Measurements from ENCODE around the gene PCYT2. TPM values are rescaled to one million over a fixed set of nuclear protein-coding genes. Genes with fewer than 3 reads are reported as not detected.

The PCYT2 gene
- total RNA-seq, 1 experiment from 2014 or later = 31.4 TPM

DNA sequence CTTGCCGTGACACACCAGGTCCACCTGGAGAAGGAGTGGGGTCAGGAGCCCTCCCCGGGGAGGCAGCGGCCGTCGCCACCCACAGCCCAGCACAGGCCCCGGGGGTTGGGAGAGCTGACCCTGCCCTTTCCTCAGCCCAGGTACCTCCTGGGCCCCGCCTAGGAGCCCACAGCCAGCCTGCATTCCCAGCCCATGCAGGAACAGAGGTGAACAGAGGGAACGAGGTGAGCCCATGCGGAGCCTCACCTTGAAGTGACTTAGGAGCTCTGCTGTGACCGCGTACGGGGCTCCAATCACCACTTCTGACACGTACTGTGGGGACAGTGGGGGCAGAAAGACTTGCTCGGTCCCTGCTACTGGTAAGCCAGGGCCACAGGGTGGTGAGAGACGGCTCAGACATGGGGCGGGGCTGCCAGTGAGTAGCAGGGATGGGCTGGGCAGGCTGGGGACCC, 5.7 kb downstream of the PCYT2 start:
- no peaks in the 10 kb centered on the region; the same call in 1 of the 2 replicates for H3K36me3 Mint-ChIP-seq
- ATAC-seq = no peak
- no peaks in the 10 kb centered on the region for H3K9me3 Mint-ChIP-seq
- H3K27ac Mint-ChIP-seq = no peak overlapping the region
- no peak for DNase-seq (ENCODE audit: low spot score)
- ChIA-PET POLR2A (no interaction called here), CTCF (no interaction called here)
- TF ChIP-seq, protein P1, sequence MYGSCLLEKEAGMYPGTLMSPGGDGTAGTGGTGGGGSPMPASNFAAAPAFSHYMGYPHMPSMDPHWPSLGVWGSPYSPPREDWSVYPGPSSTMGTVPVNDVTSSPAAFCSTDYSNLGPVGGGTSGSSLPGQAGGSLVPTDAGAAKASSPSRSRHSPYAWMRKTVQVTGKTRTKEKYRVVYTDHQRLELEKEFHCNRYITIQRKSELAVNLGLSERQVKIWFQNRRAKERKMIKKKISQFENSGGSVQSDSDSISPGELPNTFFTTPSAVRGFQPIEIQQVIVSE (CRISPR knock-in tag; IDR thresholded peaks at IDR 0.05; ENCODE audit: borderline replicate concordance) = no peak
- TF ChIP-seq RELA (CRISPR knock-in tag; IDR thresholded peaks at IDR 0.05; ENCODE audit: borderline replicate concordance) (no peak), ZNF671 (CRISPR knock-in tag; IDR thresholded peaks at IDR 0.05) (no peak), ELF4 (CRISPR knock-in tag; IDR thresholded peaks at IDR 0.05; ENCODE audit: low read depth) (no peak), TCF7 (CRISPR knock-in tag; IDR thresholded peaks at IDR 0.05; ENCODE audit: low read depth) (no peak), ZNF121 (CRISPR knock-in tag; IDR thresholded peaks at IDR 0.05) (no peak), SP1 (CRISPR knock-in tag; conservative IDR thresholded peaks at IDR 0.05) (no peak), TEAD4 (CRISPR knock-in tag; IDR thresholded peaks at IDR 0.05) (no peak), OVOL2 (CRISPR knock-in tag; IDR thresholded peaks at IDR 0.05; ENCODE audit: borderline replicate concordance) (no peak), NFYB (CRISPR knock-in tag; conservative IDR thresholded peaks at IDR 0.05; ENCODE audit: low read depth) (no peak), NR3C1 (CRISPR knock-in tag; conservative IDR thresholded peaks at IDR 0.05; ENCODE audit: low read depth) (no peak), CREM (CRISPR knock-in tag; IDR thresholded peaks at IDR 0.05) (no peak), GTF2I (CRISPR knock-in tag; conservative IDR thresholded peaks at IDR 0.05) (no peak), GRHL2 (CRISPR knock-in tag; IDR thresholded peaks at IDR 0.05; ENCODE audit: insufficient replicate concordance, severe bottlenecking) (no peak), ZNF416 (CRISPR knock-in tag; IDR thresholded peaks at IDR 0.05) (no peak), SOX15 (CRISPR knock-in tag; IDR thresholded peaks at IDR 0.05) (no peak)
- TF ChIP-seq, protein P2, sequence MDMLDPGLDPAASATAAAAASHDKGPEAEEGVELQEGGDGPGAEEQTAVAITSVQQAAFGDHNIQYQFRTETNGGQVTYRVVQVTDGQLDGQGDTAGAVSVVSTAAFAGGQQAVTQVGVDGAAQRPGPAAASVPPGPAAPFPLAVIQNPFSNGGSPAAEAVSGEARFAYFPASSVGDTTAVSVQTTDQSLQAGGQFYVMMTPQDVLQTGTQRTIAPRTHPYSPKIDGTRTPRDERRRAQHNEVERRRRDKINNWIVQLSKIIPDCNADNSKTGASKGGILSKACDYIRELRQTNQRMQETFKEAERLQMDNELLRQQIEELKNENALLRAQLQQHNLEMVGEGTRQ (CRISPR knock-in tag; IDR thresholded peaks at IDR 0.05) = no peak
- TF ChIP-seq, protein P3, sequence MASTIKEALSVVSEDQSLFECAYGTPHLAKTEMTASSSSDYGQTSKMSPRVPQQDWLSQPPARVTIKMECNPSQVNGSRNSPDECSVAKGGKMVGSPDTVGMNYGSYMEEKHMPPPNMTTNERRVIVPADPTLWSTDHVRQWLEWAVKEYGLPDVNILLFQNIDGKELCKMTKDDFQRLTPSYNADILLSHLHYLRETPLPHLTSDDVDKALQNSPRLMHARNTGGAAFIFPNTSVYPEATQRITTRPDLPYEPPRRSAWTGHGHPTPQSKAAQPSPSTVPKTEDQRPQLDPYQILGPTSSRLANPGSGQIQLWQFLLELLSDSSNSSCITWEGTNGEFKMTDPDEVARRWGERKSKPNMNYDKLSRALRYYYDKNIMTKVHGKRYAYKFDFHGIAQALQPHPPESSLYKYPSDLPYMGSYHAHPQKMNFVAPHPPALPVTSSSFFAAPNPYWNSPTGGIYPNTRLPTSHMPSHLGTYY (CRISPR knock-in tag; IDR thresholded peaks at IDR 0.05) = no peak
- TF ChIP-seq, protein P4, sequence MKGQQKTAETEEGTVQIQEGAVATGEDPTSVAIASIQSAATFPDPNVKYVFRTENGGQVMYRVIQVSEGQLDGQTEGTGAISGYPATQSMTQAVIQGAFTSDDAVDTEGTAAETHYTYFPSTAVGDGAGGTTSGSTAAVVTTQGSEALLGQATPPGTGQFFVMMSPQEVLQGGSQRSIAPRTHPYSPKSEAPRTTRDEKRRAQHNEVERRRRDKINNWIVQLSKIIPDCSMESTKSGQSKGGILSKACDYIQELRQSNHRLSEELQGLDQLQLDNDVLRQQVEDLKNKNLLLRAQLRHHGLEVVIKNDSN (CRISPR knock-in tag; IDR thresholded peaks at IDR 0.05) = no peak
- TF ChIP-seq, protein P5, sequence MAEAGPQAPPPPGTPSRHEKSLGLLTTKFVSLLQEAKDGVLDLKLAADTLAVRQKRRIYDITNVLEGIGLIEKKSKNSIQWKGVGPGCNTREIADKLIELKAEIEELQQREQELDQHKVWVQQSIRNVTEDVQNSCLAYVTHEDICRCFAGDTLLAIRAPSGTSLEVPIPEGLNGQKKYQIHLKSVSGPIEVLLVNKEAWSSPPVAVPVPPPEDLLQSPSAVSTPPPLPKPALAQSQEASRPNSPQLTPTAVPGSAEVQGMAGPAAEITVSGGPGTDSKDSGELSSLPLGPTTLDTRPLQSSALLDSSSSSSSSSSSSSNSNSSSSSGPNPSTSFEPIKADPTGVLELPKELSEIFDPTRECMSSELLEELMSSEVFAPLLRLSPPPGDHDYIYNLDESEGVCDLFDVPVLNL (CRISPR knock-in tag; IDR thresholded peaks at IDR 0.05; ENCODE audit: borderline replicate concordance, low read depth) = no peak
- peaks cover 13% of the 10 kb centered on the region for H3K27me3 Mint-ChIP-seq (ENCODE audit: low read depth)
- H3K4me1 Mint-ChIP-seq = peaks cover 3% of the 10 kb centered on the region; the same call in 1 of the 2 replicates
- H3K4me3 Mint-ChIP-seq = no peak overlapping the region

DNA sequence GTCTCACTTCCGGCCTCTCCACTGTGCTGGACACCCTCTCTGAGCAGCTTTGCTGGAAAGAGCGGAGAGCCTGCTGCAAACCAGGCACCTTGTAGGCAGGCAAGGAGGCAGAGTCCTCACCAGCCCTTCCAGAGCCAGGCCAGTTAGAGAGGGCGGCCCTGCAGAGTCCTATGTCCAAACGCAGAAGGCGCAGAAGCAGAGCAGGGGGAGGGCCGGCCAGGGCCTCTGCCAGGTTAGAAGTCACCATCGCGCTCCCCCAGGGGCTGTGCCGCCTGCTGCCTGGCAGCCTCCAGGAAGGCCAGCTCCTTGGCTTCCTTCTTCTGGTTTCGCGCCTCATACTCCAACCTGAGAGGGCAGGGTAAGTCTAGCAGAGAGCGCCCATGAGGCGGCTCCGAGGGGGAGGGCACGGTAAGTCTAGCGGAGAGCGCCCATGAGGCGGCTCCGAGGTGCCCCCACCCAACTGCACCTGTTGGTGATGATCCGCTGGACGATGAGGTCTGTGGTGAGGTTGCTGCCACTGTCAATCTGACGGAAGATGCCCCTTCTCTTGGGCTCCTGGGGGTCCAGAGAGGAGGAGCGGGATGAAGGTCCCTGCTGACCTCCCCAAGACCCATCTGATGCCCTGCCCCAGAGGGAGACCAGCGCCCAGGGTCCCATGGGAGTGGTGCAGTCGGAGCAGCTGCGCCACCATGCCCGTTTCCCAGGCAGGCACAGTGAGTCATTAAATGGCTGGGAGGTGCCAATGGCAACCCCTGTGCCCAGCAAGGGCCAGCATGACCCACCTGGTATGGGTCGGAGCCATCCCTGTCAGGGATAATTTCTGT, 6.4 kb downstream of the PCYT2 start:
- H3K4me1 Mint-ChIP-seq = no peaks in the 10 kb centered on the region
- no peak for TF ChIP-seq NFYB (CRISPR knock-in tag; conservative IDR thresholded peaks at IDR 0.05; ENCODE audit: low read depth)
- TF ChIP-seq SP1 (CRISPR knock-in tag; conservative IDR thresholded peaks at IDR 0.05) = no peak
- TF ChIP-seq, protein P6, sequence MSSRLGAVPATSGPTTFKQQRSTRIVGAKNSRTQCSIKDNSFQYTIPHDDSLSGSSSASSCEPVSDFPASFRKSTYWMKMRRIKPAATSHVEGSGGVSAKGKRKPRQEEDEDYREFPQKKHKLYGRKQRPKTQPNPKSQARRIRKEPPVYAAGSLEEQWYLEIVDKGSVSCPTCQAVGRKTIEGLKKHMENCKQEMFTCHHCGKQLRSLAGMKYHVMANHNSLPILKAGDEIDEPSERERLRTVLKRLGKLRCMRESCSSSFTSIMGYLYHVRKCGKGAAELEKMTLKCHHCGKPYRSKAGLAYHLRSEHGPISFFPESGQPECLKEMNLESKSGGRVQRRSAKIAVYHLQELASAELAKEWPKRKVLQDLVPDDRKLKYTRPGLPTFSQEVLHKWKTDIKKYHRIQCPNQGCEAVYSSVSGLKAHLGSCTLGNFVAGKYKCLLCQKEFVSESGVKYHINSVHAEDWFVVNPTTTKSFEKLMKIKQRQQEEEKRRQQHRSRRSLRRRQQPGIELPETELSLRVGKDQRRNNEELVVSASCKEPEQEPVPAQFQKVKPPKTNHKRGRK (CRISPR knock-in tag; IDR thresholded peaks at IDR 0.05; ENCODE audit: borderline replicate concordance) = no peak
- TF ChIP-seq, protein P7, sequence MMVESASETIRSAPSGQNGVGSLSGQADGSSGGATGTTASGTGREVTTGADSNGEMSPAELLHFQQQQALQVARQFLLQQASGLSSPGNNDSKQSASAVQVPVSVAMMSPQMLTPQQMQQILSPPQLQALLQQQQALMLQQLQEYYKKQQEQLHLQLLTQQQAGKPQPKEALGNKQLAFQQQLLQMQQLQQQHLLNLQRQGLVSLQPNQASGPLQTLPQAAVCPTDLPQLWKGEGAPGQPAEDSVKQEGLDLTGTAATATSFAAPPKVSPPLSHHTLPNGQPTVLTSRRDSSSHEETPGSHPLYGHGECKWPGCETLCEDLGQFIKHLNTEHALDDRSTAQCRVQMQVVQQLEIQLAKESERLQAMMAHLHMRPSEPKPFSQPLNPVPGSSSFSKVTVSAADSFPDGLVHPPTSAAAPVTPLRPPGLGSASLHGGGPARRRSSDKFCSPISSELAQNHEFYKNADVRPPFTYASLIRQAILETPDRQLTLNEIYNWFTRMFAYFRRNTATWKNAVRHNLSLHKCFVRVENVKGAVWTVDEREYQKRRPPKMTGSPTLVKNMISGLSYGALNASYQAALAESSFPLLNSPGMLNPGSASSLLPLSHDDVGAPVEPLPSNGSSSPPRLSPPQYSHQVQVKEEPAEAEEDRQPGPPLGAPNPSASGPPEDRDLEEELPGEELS (CRISPR knock-in tag; IDR thresholded peaks at IDR 0.05) = no peak
- no peak for TF ChIP-seq ZNF121 (CRISPR knock-in tag; IDR thresholded peaks at IDR 0.05)
- no peak for TF ChIP-seq TEAD1 (CRISPR knock-in tag; IDR thresholded peaks at IDR 0.05)
- TF ChIP-seq, protein P8, sequence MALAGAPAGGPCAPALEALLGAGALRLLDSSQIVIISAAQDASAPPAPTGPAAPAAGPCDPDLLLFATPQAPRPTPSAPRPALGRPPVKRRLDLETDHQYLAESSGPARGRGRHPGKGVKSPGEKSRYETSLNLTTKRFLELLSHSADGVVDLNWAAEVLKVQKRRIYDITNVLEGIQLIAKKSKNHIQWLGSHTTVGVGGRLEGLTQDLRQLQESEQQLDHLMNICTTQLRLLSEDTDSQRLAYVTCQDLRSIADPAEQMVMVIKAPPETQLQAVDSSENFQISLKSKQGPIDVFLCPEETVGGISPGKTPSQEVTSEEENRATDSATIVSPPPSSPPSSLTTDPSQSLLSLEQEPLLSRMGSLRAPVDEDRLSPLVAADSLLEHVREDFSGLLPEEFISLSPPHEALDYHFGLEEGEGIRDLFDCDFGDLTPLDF (CRISPR knock-in tag; IDR thresholded peaks at IDR 0.05) = no peak

More for the DNA sequence above, 6.4 kb downstream of the PCYT2 start:
- no peak overlapping the region for H3K27ac Mint-ChIP-seq
- H3K36me3 Mint-ChIP-seq = peaks cover 6% of the 10 kb centered on the region; the same call in 1 of the 2 replicates
- H3K9me3 Mint-ChIP-seq = no peaks in the 10 kb centered on the region
- ChIA-PET CTCF (no interaction called here), POLR2A (no interaction called here)
- peaks cover 13% of the 10 kb centered on the region for H3K27me3 Mint-ChIP-seq (ENCODE audit: low read depth)
- ATAC-seq (no peak), DNase-seq (ENCODE audit: low spot score) (no peak)
- no peak overlapping the region for H3K4me3 Mint-ChIP-seq
